NCI-H2081 treated with DMSO at 0.1 percent for 48 hours (cell line): ENCODE data around the gene MED4.
"Not testable (repeated sequence)": the region's sequence is repeated elsewhere in the genome, so short reads cannot be mapped to it uniquely, and the experiment has no call there.

Source experiments
- DNase-seq: peaks from one replicate; lab custom pipeline; 2025; lab: John Stamatoyannopoulos, UW

MED4 gene

GRCh38 chr13:48094404-48094780, 512 bp downstream of the MED4 start:
- no peak for DNase-seq

DNA sequence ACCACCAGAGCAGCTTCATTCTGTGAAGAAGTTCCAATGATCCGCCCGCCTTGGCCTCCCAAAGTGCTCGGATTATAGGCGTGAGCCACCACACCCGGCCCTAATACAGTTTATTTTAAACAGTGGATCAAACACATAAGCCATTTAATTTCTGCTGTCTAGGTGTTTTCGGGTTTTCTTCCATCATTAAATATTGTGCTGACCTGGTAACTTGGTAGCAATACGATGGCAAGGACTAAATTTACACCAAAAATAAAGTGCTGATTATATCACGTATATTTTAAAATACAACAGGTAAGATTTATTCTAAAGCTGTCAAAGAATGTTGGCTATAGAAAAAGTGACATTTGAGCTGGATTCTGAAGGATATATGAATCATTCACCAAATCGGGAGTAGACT, 1.3 kb downstream of the MED4 start:
- DNase-seq, result no peak

- DNase-seq, result no peak
Observed at GRCh38 chr13:48086272-48086671, 8.6 kb downstream of the MED4 start.

DNA sequence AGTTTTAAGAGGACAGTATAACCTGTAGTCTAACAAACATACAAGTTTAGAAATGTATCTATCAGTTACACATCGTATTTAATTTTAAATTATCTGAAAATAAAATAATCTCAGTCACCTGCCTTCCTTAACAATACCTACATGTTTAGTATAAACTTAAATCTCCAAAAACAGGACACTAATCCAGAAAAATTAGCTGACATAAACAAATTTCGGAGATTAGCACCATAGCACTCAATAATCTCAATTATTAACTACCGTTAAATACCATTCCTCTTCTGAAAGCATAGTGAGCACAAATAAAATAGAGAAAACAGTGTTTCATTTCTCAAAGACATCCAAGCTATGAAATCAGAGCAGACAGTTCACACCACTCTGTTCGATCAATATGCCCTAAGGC, 13.2 kb downstream of the MED4 start:
- DNase-seq, result no peak

DNA sequence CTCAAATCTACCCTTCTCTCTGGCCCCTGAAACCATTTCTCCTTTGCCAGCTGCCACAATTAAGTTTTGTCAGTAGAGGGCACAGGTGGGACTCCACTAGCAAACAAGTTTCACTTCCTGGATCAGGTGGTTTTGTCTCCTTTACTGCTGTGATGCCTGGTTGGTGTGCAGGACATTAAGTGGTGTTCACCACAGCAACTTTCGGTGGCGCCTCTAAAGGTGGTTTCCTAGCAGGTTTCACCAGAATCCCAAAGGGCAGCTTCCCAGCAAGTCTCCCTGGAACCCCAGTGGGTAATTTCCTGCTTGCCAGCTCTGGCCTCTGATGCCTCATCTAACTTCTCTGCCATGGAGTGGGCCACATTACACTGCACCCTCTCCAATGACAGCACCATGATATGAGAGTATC, 16.6 kb downstream of the MED4 start:
- DNase-seq, result no peak

- no peak for DNase-seq
Observed at GRCh38 chr13:48074006-48074405, 20.9 kb downstream of the MED4 start.

DNA sequence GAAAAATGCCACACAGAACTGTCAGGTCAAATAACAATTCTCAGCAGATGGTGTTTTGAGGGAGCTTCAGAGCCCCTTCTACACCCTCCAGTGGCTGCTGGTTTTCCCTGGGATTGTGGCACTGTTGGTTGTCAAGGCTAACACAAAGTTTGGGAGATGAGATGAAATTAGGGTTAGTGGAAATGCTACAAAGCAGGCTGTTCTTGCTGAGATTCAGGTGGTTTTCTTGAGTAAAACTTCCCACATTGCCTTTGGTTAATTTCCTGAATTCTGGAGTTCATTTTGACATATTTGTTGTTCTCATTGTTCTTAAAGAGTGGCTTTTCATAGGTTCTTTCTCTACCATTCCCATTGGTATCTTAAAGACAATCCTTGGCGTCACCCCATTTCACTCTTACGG, 22.1 kb downstream of the MED4 start:
- DNase-seq, result no peak

DNA sequence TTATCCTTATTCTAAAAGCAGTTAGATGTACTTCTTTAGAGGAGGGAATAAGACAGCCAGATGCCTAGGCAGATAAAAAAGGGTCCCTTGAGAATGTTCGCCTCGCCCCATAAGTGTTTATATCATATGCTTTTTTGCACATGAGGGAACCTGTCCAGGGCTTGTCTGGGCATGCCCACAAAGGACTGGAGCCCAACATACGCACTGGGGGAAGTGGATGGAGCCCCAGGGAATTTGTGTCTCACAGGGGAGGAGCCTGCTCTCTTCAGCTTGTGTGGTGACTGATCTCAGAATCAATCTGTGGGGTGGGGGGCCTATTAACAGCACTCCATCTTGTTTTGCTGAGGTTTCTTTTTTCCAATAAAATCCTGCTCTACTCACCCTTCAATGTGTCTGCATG, 22.6 kb downstream of the MED4 start:
- DNase-seq, result no peak

GRCh38 chr13:48070942-48071341, 24.0 kb downstream of the MED4 start:
- no peak for DNase-seq

DNA sequence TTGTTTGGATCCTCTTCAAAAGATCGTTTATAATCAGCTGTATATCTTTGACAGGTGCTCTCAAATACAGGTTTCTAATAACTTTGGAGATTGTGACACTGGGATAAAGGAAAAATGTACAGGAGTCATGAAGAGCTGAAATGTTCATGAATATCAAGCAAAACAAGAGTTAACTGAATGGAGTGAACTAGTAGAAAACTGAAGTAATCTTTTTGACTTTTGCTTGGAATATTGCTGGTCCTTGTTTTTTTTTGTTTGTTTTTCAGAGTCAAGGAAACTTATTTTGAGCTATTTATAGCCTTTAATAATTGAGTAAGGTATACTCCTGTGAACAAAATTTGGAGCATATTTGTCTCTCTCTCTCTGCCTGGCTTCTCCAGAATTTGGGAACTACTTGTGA, 25.3 kb downstream of the MED4 start:
- no peak for DNase-seq

DNA sequence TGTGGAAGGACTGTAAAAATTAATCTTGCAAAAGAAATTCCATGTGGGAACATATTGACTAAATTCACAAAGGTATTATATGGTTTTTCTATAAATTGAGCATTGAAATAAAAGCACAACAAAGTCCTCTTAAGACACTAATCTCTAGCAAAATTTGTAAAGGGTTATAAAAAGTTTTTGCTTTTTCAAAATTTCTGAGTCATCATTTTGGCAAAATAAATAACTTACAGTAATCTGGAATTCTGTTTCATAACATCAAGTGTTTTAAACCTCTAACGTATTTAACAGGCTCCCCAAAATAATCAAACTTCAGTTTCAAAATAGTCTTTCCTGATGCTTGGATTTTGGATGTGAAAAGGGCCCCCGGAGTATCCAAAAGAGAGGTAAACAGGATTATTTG, 26.0 kb downstream of the MED4 start:
- DNase-seq, result no peak

DNA sequence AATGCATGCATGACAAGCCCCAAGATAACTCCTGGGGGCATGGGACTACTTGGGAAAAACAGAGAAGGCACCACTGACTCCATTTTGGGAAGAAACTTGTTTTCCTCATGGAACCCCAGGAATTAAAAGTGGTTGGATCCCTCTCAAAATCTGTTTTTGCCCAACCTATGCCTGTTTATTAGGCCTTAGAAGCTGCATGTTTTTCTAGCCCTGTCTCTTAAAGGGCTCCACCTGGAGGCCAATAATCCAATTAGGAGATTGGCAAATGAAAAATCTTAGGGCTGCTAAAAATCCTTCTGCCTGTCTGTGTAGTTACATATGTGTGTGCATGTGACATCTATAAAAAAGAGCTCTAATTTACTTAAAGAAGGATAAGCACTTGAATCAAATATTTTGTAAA, 26.9 kb downstream of the MED4 start:
- DNase-seq, result no peak

DNA sequence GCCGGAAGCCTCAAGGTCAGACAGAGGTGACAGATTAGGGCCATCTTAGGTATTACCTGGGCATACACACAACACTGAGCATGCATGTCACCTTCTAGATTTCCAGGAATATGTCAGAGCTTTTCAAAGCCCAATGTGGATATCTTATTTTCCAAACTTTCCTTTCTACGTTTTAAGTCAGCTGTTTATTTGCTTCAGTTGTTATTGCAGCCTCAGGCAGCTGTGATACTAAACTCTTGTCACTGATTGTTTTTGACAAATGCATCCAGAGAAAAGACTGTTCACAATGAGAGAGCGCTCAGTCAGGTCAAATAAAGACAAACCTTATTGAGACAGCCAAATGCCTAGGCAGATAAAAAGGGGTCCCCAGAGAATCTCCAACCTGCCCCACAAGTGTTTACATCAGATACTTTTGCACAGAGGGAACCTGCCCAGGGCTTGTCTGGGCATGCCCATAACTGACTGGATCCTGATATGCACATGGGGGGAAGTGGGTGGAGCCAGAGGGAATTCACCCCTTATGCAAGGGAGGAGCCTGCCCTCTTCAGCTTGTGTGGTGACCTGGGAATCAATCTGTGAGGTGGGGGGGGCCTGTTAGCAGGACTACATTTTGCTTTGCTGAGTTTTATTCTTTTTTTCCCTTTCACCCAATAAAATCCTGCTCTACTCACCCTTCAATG, 28.5 kb downstream of the MED4 start:
- no peak for DNase-seq

DNA sequence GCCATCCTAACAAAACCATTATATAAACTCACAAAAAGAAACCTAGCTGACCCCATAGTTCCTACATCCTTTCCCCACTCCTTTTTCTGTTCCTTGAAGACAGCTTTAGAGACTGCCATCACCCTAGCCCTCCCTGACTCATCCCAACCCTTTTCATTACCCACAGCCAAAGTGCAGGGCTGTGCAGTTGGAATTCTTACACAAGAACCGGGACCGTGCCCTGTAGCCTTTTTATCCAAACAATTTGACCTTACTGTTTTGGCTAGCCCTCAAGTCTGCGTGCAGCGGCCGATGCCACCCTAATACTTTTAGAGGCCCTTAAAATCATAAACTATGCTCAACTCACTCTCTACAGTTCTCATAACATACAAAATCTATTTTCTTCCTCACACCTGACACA, 35.0 kb downstream of the MED4 start:
- DNase-seq, result not testable (repeated sequence)

DNA sequence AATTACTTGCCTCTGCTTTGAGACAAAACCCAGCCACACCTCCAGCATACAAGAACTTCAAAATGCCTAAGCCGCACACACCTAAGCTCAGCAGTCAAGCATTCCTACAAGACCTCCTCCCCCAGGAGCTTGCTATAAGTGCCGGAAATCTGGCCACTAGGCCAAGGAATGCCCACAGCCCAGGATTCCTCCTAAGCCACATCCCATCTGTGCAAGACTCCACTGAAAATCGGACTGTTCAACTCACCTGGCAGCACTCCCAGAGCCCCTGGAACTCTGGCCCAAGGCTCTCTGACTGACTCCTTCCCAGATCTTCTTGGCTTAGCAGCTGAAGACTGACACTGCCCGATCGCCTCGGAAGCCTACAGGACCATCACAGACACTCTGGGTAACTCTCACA, 36.4 kb downstream of the MED4 start:
- DNase-seq, result not testable (repeated sequence)

DNA sequence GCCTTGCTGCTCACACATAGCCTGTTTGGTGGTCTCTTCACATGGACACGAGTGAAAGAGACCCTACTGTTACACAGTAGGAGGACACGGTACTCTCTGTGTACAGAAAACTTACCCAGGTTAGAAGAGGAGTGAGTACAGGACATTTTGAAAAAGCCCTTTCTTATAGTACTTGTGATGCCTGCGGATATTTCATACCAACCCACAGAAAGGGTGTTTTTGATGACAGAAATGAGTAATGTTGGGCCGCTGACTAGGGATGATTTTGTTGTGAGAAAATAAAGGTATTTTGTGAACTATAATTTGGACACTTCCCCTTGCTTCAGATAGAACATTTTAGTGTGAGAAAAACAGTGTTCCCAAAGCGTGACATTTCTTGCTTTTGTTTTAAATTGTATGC, 39.2 kb downstream of the MED4 start:
- no peak for DNase-seq

- no peak for DNase-seq
Observed at GRCh38 chr13:48054601-48055000, 40.3 kb downstream of the MED4 start.

DNA sequence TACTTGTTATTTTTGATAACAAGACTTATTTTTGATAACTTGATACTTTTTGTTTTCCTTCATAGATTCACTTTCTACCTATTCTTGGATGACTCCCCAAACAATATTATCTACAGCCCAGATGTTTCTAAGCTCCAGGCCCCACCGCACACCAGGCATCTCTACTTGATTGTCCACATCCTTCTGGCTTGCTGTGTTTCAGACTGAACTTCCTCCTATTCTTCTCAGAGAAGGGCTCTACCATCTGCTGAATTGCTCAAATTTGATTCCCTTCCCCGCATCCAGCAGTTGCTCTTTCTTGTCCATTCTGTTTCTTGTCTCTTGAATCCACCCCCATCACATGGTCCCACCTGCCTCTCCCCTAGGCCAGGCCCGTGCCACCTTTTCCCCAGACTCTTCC, 44.4 kb downstream of the MED4 start:
- DNase-seq, result no peak

- DNase-seq, result no peak
Observed at GRCh38 chr13:48043789-48044503, 51.0 kb downstream of the MED4 start.

GRCh38 chr13:48042894-48043293, 52.0 kb downstream of the MED4 start:
- DNase-seq, result no peak

DNA sequence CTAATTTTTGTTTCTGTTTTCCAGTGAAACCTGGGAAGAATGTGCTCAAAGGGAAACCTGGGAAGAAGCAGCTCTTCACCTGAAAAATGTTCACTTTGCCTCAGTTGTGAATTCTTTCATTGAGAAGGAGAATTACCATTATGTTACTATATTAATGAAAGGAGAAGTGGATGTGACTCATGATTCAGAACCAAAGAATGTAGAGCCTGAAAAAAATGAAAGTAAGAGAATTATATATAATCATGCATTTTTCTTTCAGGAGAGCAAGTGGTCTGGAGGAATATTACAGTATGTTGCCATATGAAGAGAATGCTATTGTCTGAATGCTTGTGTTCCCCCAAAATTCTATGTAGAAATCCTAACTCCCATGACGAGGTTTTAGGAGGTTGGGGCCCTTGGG, 54.0 kb downstream of the MED4 start:
- DNase-seq, result no peak

DNA sequence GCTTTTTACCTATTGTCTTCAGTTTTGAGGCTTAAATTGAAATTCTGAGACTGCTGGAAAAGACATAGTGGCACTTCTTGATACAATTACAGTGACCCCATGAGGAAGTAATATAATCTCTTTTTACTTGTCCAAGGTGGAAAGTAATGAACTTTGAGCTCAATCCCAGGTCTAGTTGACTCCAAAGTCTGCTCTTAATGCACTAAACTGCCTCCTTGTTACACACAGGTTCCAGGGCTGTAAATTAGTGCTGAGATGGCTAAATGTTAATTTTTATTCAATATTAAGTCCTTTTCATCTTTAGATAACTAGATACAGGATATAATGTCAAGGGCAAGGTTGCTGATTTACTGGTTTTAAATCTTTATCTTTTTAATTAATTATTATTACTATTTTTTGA, 54.9 kb downstream of the MED4 start:
- DNase-seq, result no peak

DNA sequence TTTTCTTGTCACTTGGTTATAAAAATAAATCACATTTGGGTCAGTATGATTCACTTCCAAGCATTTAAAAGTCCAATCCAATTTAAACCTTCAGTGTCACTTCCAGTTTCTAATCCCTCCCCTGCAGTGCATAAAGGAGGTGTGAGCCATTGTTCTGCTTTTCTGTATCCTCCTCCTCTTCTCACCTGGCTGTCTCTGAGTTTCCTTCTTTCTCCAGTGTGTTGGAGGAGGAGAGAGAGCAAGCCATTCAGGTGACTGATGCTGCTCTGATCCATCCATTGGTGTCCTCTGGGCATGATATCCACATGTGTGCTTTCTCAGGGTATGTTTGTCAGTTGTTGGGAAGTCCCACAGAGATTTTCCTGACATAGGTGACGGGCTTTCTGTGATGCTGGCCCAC, 56.1 kb downstream of the MED4 start:
- no peak for DNase-seq
